HCT116 (cell line): ENCODE results near the gene SSTR3. TPM values are rescaled to one million over a fixed set of nuclear protein-coding genes. Genes with fewer than 3 reads are reported as not detected.

Experiments used
- ATAC-seq: fragments of 200-7000 bp; cut with Tn5 transposase; 2 replicates; pipeline ENCODE4 v1.9.1; 2020; ENCODE audit warnings: mild to moderate bottlenecking, moderate library complexity
- BruUV-seq: library from RNA; stranded (reverse); fragments of 400-500 nt; replicated peaks from 2 replicates; lab custom pipeline; 2021; lab: Mats Ljungman, UMichigan
- CTCF ChIA-PET: fragments of 300-600 bp; sonication (Branson Sonifier 250); formaldehyde crosslinking; loops from one replicate; lab custom pipeline; 2021; ENCODE audit warnings: antibody characterized with exemption; lab: Charles Lee
- POLR2A ChIA-PET: fragments of 300-600, 350-600 bp; sonication (Branson Sonifier 250); formaldehyde crosslinking; loops from one replicate; lab custom pipeline; 2021; ENCODE audit warnings: antibody characterized with exemption; lab: Charles Lee
- RAD21 ChIA-PET, 2 experiments: fragments of 300-600 bp; sonication (Branson Sonifier 250); formaldehyde crosslinking; loops; one replicate each; lab custom pipeline; 2023; ENCODE audit warnings: low total read pairs in 2 of 2; ENCODE audit not compliant: uncharacterized antibody in 2 of 2, unreplicated experiment in 2 of 2, low non-redundant PET in 1 of 2; lab: Charles Lee
- DNase-seq: peaks from one replicate; pipeline ENCODE4 v3.0.0-alpha.2; 2010; ENCODE audit warnings: low read depth, low spot score
- H2AFZ ChIP-seq: fragments of 200-600 bp; shearing (Covaris generic), sonication (generic); 2 replicates; pipeline ENCODE4 v1.6.1; 2017; ENCODE audit warnings: low read depth, mixed run types, mixed read lengths, antibody characterized with exemption, low read length; ENCODE audit not compliant: poor library complexity, severe bottlenecking
- H3K27ac ChIP-seq: 2 replicates; pipeline ENCODE4 v1.5.1; 2012; ENCODE audit warnings: low read depth, low read length
- H3K27me3 ChIP-seq: fragments of 200-600 bp; sonication (generic); 2 replicates; pipeline ENCODE4 v1.6.1; 2016; ENCODE audit warnings: mixed run types, low read length, mixed read lengths; ENCODE audit not compliant: insufficient read depth
- H3K36me3 ChIP-seq, 2 experiments: fragments of 200-500 bp in 1 of 2; fragments of 200-600 bp in 1 of 2; sonication (Bioruptor generic) in 1 of 2; sonication (generic) in 1 of 2; 2 replicates each; pipeline versions ENCODE4 v1.5.1 to v1.6.1; 2014 to 2016; ENCODE audit warnings: low read length in 2 of 2, inconsistent platforms in 1 of 2, mixed read lengths in 1 of 2, mixed run types in 1 of 2; ENCODE audit not compliant: insufficient read depth in 2 of 2, control insufficient read depth in 1 of 2
- H3K4me1 ChIP-seq, 2 experiments: fragments of 200-600 bp in 1 of 2; sonication (generic) in 1 of 2; 2 replicates each; pipeline versions ENCODE4 v1.5.1 to v1.6.1; 2012 to 2017; ENCODE audit warnings: low read length in 2 of 2, inconsistent platforms in 1 of 2, mild to moderate bottlenecking in 1 of 2, mixed read lengths in 1 of 2, mixed run types in 1 of 2, moderate library complexity in 1 of 2; ENCODE audit not compliant: insufficient read depth in 2 of 2, control insufficient read depth in 1 of 2
- H3K4me2 ChIP-seq: fragments of 200-600 bp; sonication (generic); 2 replicates; pipeline ENCODE4 v1.6.1; 2017; ENCODE audit warnings: mixed run types, low read length, mixed read lengths
- H3K4me3 ChIP-seq, 2 experiments: fragments of 200-600 bp in 1 of 2; sonication (generic) in 1 of 2; replicated peaks in 1 of 2; 2 replicates each; pipeline ENCODE4 v1.5.1; 2011 to 2016; ENCODE audit warnings: low read length in 2 of 2, control low read depth in 1 of 2, low read depth in 1 of 2, mild to moderate bottlenecking in 1 of 2, mixed read lengths in 1 of 2, mixed run types in 1 of 2
- H3K79me2 ChIP-seq: fragments of 200-600 bp; sonication (generic); 2 replicates; pipeline ENCODE4 v1.6.1; 2017; ENCODE audit warnings: mild to moderate bottlenecking, mixed run types, low read length, moderate library complexity, mixed read lengths; ENCODE audit not compliant: insufficient read depth
- H3K9ac ChIP-seq: fragments of 200-600 bp; sonication (generic); 2 replicates; pipeline ENCODE4 v1.6.1; 2016; ENCODE audit warnings: low read length, mixed read lengths
- H3K9me2 ChIP-seq: fragments of 200-600 bp; sonication (generic), shearing (Covaris generic); 2 replicates; pipeline ENCODE4 v1.6.1; 2017; ENCODE audit warnings: mixed run types, mild to moderate bottlenecking, moderate library complexity; ENCODE audit not compliant: insufficient read depth
- H3K9me3 ChIP-seq, 2 experiments: fragments of 200-500 bp in 1 of 2; fragments of 200-600 bp in 1 of 2; sonication (Bioruptor generic) in 1 of 2; sonication (generic) in 1 of 2; 2 replicates each; pipeline ENCODE4 v1.6.1; 2014 to 2017; ENCODE audit warnings: low read length in 2 of 2, mixed read lengths in 2 of 2, inconsistent platforms in 1 of 2, low read depth in 1 of 2, mild to moderate bottlenecking in 1 of 2, mixed run types in 1 of 2, moderate library complexity in 1 of 2; ENCODE audit not compliant: control insufficient read depth in 1 of 2, insufficient read depth in 1 of 2
- H4K20me1 ChIP-seq: fragments of 200-600 bp; sonication (generic), shearing (Covaris generic); 2 replicates; pipeline ENCODE4 v1.6.1; 2017; ENCODE audit warnings: mixed run types, mild to moderate bottlenecking, moderate library complexity; ENCODE audit not compliant: insufficient read depth
- CBX3 ChIP-seq: IDR thresholded peaks from 2 replicates; pipeline ENCODE4 v1.6.1; 2012; ENCODE audit warnings: low read depth
- EGR1 ChIP-seq: IDR thresholded peaks from 2 replicates; pipeline ENCODE4 v1.6.1; 2012; ENCODE audit warnings: low read depth
- EZH2 ChIP-seq: fragments of 200-600 bp; sonication (generic); IDR thresholded peaks from 2 replicates; pipeline ENCODE4 v1.6.1; 2017; ENCODE audit warnings: antibody characterized with exemption, mixed run types
- EZH2phosphoT487 ChIP-seq: fragments of 200-600 bp; IDR thresholded peaks from 2 replicates; pipeline ENCODE4 v1.6.1; 2018; ENCODE audit warnings: antibody characterized with exemption, borderline replicate concordance
- JUND ChIP-seq: IDR thresholded peaks from 2 replicates; pipeline ENCODE4 v1.6.1; 2012
- POLR2AphosphoS5 ChIP-seq: IDR thresholded peaks from 2 replicates; pipeline ENCODE4 v1.6.1; 2011; ENCODE audit warnings: mild to moderate bottlenecking, low read depth, low read length, moderate library complexity
- SIN3A ChIP-seq: IDR thresholded peaks from 2 replicates; pipeline ENCODE4 v1.6.1; 2012; ENCODE audit warnings: low read depth
- TCF7L2 ChIP-seq: IDR thresholded peaks from 2 replicates; pipeline ENCODE4 v1.7.0; 2011; ENCODE audit warnings: borderline replicate concordance, inconsistent platforms; ENCODE audit not compliant: insufficient read depth, insufficient read length; ENCODE audit errors: extremely low read depth
- YY1 ChIP-seq: IDR thresholded peaks from 2 replicates; pipeline ENCODE4 v1.6.1; 2011; ENCODE audit warnings: low read length, low read depth, moderate library complexity, mild to moderate bottlenecking; ENCODE audit not compliant: insufficient replicate concordance; ENCODE audit errors: extremely low read depth
- ZFX ChIP-seq: fragments of 450-650 bp; IDR thresholded peaks from 2 replicates; pipeline ENCODE4 v1.6.1; 2017
- ZNF274 ChIP-seq: fragments of 200-500 bp; sonication (Bioruptor generic); IDR thresholded peaks from 2 replicates; pipeline ENCODE4 v1.6.1; 2014; ENCODE audit warnings: mild to moderate bottlenecking, low read depth, low read length, inconsistent platforms
- intact Hi-C: fragments of 100-400 bp; cut with micrococcal nuclease; formaldehyde crosslinking; loops from 2 replicates; pipeline ENCODE4 v1.10.0; 2022
- total RNA-seq: library from RNA; stranded (reverse); gene quantifications from one replicate; pipeline ENCODE4 v1.2.1, GENCODE V29; 2021; ENCODE audit not compliant: unreplicated experiment
- TF ChIP-seq, protein P1 (sequence below): IDR thresholded peaks from 2 replicates; pipeline ENCODE4 v1.6.1; 2011; ENCODE audit warnings: mild to moderate bottlenecking, low read length, moderate library complexity; ENCODE audit not compliant: insufficient replicate concordance; ENCODE audit errors: extremely low read depth
- TF ChIP-seq, protein P2 (sequence below): IDR thresholded peaks from 2 replicates; pipeline ENCODE4 v1.6.1; 2012
- TF ChIP-seq, protein P3 (sequence below), 3 experiments: fragments of 200-600 bp in 1 of 3; sonication (generic) in 1 of 3; IDR thresholded peaks in 2 of 3; conservative IDR thresholded peaks in 1 of 3; 2 replicates each; pipeline ENCODE4 v1.5.1; 2012 to 2017; ENCODE audit warnings: low read depth in 2 of 3, low read length in 2 of 3, antibody characterized with exemption in 1 of 3, borderline replicate concordance in 1 of 3, control low read depth in 1 of 3, mild to moderate bottlenecking in 1 of 3, mixed read lengths in 1 of 3, mixed run types in 1 of 3, moderate library complexity in 1 of 3; ENCODE audit not compliant: insufficient read depth in 1 of 3

Gene SSTR3
- total RNA-seq, 1 experiment from 2014 or later: not detected

DNA sequence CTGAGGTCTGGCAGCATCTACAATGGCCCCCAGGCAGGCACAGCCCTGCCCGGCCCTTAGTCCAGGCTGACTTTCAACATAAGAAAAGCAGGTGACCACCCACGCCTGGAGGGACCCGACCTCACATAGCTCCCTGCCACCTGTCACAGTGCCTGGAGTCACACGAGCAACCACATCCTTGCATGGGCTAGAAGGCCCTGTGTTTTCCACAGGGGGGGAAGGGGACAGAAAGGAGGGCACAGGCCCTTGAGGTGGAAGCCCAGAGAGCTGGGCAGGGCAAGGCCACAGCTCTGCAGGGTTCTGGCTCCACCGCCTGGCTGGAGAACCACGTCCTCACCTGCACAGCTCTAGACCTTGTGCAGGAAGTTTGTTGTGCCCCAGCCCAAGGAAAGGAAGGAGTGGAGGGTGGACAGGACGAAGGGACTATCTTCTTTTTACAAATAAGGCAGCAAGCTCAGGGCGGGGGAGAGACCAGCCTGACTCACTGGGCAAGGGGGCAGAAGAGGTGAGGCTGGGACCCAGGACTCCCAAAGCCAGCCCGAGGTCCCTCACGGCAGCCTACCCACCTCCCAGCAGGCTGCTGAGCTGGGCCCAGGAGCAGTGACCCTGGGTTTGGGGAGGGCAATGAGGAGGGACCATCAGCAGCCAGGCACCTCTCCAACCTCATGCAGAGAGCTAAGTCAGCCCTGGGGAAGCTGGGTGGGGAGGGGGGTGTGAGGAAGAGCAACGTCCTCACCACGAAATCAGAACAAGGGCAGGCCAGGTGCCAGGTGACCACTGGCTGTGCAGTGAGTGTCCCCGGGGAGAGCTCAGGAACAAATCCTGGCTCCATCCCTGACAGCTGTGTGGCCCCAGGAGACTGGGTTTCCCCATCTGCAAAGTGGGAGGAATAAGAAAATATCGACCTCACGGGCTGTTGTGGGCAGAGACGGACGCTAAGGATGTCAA, 28.6 kb downstream of the SSTR3 start:
- no peaks in the 10 kb centered on the region for H4K20me1 ChIP-seq
- BruUV-seq: no TSS peak
- H3K79me2 ChIP-seq: no peaks in the 10 kb centered on the region
- no peaks in the 10 kb centered on the region for H3K36me3 ChIP-seq
- RAD21 ChIA-PET: no interaction called here
- POLR2A ChIA-PET: no interaction called here
- TF ChIP-seq POLR2AphosphoS5 (no peak), ZNF274 (no peak), EGR1 (no peak)
- TF ChIP-seq, protein P1, sequence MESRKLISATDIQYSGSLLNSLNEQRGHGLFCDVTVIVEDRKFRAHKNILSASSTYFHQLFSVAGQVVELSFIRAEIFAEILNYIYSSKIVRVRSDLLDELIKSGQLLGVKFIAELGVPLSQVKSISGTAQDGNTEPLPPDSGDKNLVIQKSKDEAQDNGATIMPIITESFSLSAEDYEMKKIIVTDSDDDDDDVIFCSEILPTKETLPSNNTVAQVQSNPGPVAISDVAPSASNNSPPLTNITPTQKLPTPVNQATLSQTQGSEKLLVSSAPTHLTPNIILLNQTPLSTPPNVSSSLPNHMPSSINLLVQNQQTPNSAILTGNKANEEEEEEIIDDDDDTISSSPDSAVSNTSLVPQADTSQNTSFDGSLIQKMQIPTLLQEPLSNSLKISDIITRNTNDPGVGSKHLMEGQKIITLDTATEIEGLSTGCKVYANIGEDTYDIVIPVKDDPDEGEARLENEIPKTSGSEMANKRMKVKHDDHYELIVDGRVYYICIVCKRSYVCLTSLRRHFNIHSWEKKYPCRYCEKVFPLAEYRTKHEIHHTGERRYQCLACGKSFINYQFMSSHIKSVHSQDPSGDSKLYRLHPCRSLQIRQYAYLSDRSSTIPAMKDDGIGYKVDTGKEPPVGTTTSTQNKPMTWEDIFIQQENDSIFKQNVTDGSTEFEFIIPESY: no peak
- TF ChIP-seq, protein P2, sequence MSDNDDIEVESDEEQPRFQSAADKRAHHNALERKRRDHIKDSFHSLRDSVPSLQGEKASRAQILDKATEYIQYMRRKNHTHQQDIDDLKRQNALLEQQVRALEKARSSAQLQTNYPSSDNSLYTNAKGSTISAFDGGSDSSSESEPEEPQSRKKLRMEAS: no peak
- TF ChIP-seq, all 23 proteins: peak for 0
- no peak for ATAC-seq
- CTCF ChIA-PET: no interaction called here
- H3K4me2 ChIP-seq: no peak overlapping the region
- peaks cover 26 to 45% of the 10 kb centered on the region in 2 experiments for H3K4me1 ChIP-seq
- H3K9me2 ChIP-seq: no peaks in the 10 kb centered on the region
- H3K27me3 ChIP-seq: no peaks in the 10 kb centered on the region
- no peak for DNase-seq
- no peaks in the 10 kb centered on the region for H3K9me3 ChIP-seq
- no peak overlapping the region for H3K9ac ChIP-seq
- H2AFZ ChIP-seq: no peak overlapping the region
- intact Hi-C loops: no loop called here
- no peak overlapping the region for H3K27ac ChIP-seq
- no peak overlapping the region for H3K4me3 ChIP-seq

DNA sequence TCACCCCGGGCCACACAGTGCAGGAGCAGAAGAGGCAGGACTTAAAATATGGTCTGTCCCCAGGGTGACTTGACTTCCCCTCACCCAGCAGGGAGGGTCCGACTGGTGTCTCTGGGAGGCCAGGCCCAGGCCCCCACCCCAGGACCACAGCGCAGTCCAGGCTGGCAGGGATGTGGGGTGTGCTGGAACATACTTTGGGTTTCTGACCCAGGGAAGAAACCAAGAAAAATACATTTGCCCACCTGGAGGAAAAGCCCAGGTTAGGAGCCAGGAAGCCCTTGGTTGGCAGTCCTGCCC, 29.4 kb downstream of the SSTR3 start:
- H3K9ac ChIP-seq: no peak overlapping the region
- no TSS peak for BruUV-seq
- no peak overlapping the region for H2AFZ ChIP-seq
- no peak for DNase-seq
- no peaks in the 10 kb centered on the region for H3K36me3 ChIP-seq
- H3K27me3 ChIP-seq: no peaks in the 10 kb centered on the region
- H3K4me2 ChIP-seq: no peak overlapping the region
- H4K20me1 ChIP-seq: no peaks in the 10 kb centered on the region
- no peaks in the 10 kb centered on the region for H3K9me2 ChIP-seq
- H3K4me1 ChIP-seq: peaks cover 21 to 41% of the 10 kb centered on the region in 2 experiments
- ChIA-PET POLR2A (no interaction called here), RAD21 (no interaction called here), CTCF (no interaction called here)
- no peak for ATAC-seq
- no peak overlapping the region for H3K4me3 ChIP-seq
- H3K79me2 ChIP-seq: no peaks in the 10 kb centered on the region
- intact Hi-C loops: no loop called here
- H3K9me3 ChIP-seq: no peaks in the 10 kb centered on the region
- no peak overlapping the region for H3K27ac ChIP-seq
- TF ChIP-seq, protein P2: no peak
- TF ChIP-seq JUND (no peak), CBX3 (no peak), EZH2phosphoT487 (no peak), POLR2AphosphoS5 (no peak), SIN3A (no peak), EZH2 (no peak), ZFX (no peak), YY1 (no peak), TCF7L2 (no peak), ZNF274 (no peak)
- TF ChIP-seq, protein P3, sequence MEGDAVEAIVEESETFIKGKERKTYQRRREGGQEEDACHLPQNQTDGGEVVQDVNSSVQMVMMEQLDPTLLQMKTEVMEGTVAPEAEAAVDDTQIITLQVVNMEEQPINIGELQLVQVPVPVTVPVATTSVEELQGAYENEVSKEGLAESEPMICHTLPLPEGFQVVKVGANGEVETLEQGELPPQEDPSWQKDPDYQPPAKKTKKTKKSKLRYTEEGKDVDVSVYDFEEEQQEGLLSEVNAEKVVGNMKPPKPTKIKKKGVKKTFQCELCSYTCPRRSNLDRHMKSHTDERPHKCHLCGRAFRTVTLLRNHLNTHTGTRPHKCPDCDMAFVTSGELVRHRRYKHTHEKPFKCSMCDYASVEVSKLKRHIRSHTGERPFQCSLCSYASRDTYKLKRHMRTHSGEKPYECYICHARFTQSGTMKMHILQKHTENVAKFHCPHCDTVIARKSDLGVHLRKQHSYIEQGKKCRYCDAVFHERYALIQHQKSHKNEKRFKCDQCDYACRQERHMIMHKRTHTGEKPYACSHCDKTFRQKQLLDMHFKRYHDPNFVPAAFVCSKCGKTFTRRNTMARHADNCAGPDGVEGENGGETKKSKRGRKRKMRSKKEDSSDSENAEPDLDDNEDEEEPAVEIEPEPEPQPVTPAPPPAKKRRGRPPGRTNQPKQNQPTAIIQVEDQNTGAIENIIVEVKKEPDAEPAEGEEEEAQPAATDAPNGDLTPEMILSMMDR (IDR thresholded peaks at IDR 0.05 in 2 of 3, conservative IDR thresholded peaks at IDR 0.05 in 1 of 3; ENCODE audit: borderline replicate concordance in 1 of 3, insufficient read depth in 1 of 3, low read depth in 2 of 3, low read length in 2 of 3): no peak
